NB4 (cell line): Measurements from ENCODE around the gene CCT3.

Experiments used
- CTCF ChIP-seq: IDR thresholded peaks from one replicate; pipeline ENCODE4 v1.5.1; 2012; ENCODE audit warnings: low read depth, low read length
- MAX ChIP-seq: IDR thresholded peaks from 2 replicates; pipeline ENCODE4 v1.6.1; 2011; ENCODE audit warnings: low read depth, low read length
- MYC ChIP-seq: IDR thresholded peaks from 2 replicates; pipeline ENCODE4 v1.6.1; 2011; ENCODE audit warnings: low read depth, low read length
- POLR2A ChIP-seq: IDR thresholded peaks from 2 replicates; pipeline ENCODE4 v1.6.1; 2011; ENCODE audit warnings: mild to moderate bottlenecking; ENCODE audit not compliant: insufficient read length; ENCODE audit errors: extremely low read depth

DNA sequence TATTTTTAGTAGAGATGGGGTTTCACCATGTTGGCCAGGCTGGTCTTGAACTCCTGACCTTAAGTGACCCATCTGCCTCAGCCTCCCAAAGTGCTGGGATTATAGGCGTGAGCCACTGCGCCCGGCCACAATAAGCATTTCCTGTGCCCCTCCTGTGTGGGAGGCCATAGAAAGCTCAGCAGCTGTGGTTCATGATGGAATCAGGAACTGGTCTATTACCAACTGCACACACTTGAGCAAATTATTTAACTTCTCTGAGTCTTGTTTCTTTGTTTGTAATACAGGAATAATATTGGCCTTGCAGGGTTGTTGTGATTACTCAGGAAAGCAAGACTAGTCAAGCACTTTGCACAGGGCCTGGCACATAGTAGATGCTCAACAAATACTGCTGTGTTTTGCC is 45.9 kb upstream of the CCT3 start:
- TF ChIP-seq CTCF (no peak), POLR2A (no peak), MAX (no peak), MYC (no peak)
